Coronary artery (tissue), 2 donors: ENCODE results near the gene SH2D3C.

ENCODE experiments used
- DNase-seq: peaks from one replicate; pipeline ENCODE4 v3.0.0-alpha.2; 2017; ENCODE audit warnings: low spot score
- H3K27ac ChIP-seq, 2 donors: fragments of 200-600 bp; sonication (generic); one replicate each; pipeline ENCODE4 v1.5.1; 2016 to 2019
- H3K4me3 ChIP-seq: fragments of 200-600 bp; sonication (generic); 2 replicates; pipeline ENCODE4 v1.5.1; 2016; ENCODE audit warnings: mild to moderate bottlenecking, moderate library complexity
- CTCF ChIP-seq: fragments of 200-600 bp; sonication (generic); IDR thresholded peaks from one replicate; pipeline ENCODE4 v1.5.1; 2019; ENCODE audit warnings: antibody characterized with exemption

SH2D3C gene

GRCh38 chr9:127817881-127818434, 39.5 kb upstream of the SH2D3C start:
- no peak for TF ChIP-seq CTCF
- DNase-seq = no peak
- peak overlapping the region in 1 of 2 donors; percentile 27 for H3K27ac ChIP-seq
- H3K4me3 ChIP-seq = no peak overlapping the region

GRCh38 chr9:127816728-127817127, 38.3 kb upstream of the SH2D3C start:
- Histone ChIP-seq H3K4me3 (no peak overlapping the region), H3K27ac (peak overlapping the region in 1 of 2 donors; percentile 27)
- DNase-seq = no peak
- TF ChIP-seq CTCF = no peak

- no peak for DNase-seq
- peak overlapping the region in 1 of 2 donors; percentile 27 for H3K27ac ChIP-seq
- no peak for TF ChIP-seq CTCF
Observed at GRCh38 chr9:127816362-127816725, 37.9 kb upstream of the SH2D3C start.

GRCh38 chr9:127815512-127816361, 37.3 kb upstream of the SH2D3C start:
- no peak for TF ChIP-seq CTCF
- Histone ChIP-seq H3K27ac (peak overlapping the region in 1 of 2 donors; percentile 27), H3K4me3 (no peak overlapping the region)
- no peak for DNase-seq

More at GRCh38 chr9:127816362-127816725, 37.9 kb upstream of the SH2D3C start:
- H3K4me3 ChIP-seq = no peak overlapping the region

GRCh38 chr9:127814619-127815511, 36.4 kb upstream of the SH2D3C start:
- DNase-seq = no peak
- Histone ChIP-seq H3K27ac (peak overlapping the region in 1 of 2 donors; percentile 17), H3K4me3 (no peak overlapping the region)
- TF ChIP-seq CTCF = no peak

- TF ChIP-seq CTCF = no peak
- DNase-seq = no peak
- H3K4me3 ChIP-seq = no peak overlapping the region
- H3K27ac ChIP-seq = peak overlapping the region in 1 of 2 donors; percentile 18
Observed at GRCh38 chr9:127813686-127814226, 35.3 kb upstream of the SH2D3C start.
